Cardiac septum (tissue), 1 donor: ENCODE results near the gene PLOD3. TPM values are rescaled to one million over a fixed set of nuclear protein-coding genes. Genes with fewer than 3 reads are reported as not detected.

Source experiments
- DNase-seq: peaks from one replicate; pipeline ENCODE4 v3.0.0-alpha.2; 2020; ENCODE audit warnings: low spot score
- intact Hi-C: fragments of 100-400 bp; cut with DNase I; formaldehyde crosslinking; loops from one replicate; pipeline ENCODE4 v1.14.0; 2022
- microRNA-seq: library from miRNA; unstranded; fragments of <30 nt; microRNA quantifications from one replicate; pipeline ENCODE4 v1.2.0, GENCODE V29; 2020
- total RNA-seq: library from RNA; stranded (reverse); fragmentation: NEBNext Ultra II Directional; extraction: Animal tissue kit (Norgen Biotek cat#: 25700); gene quantifications from one replicate; pipeline ENCODE4 v1.2.1, GENCODE V29; 2021
- donor health status: DM: no; HTN: no; CAD: no.

The PLOD3 gene
- total RNA-seq, 1 donor from 2014 or later = 43.9 TPM

DNA sequence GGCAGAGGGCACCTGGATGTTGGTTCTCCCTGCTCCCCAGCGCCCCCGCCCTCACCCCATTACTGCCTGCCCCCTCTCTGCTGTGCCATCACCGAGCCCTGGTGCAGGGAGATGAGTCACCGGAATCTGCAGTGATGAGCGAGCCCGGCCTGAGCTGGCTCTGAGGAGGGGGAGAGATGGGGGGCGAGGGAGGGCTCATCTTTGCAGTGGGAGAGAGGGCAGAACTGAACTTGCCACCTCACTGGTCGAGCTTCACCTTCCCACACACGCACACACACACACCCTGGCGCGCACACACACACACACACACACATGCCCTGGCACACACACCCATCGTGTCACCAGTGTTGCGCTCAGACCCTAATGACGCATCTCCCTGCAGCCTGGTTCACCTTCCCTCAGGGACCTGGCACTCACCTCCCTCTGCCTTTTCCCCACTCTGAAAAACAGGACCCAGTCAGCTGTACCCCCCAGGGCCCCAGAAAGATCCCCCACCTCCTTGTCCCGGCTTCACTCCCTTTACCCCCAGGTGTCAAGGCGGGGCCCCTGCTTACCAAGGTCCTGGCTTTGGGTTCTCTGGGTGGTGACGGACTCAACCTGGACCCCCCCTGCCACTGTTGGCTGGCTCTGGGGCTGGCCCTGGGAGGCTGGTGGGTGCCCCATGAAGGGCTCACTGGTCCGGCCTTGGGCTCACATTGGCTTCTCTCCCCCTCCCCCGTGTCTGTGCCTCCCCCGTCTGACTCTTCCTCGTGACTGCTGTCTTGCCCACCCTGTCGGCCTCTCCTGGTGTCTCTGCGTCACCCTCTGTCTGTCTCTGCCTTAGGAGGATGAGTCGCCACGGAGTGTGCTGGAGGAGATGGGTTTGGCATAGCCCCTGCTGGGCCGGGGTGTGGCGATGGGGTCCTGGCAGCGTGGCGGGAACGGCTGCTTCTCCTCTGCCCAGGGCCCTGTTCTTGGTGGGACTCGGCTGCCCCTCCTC lies 57.4 kb downstream of the PLOD3 start:
- intact Hi-C loops = loop anchor here (10.0 kb wide), 1 partner anchor 265 kb away; the partner anchor contains the start of gene ACHE
- no peak for DNase-seq

- intact Hi-C loops = no loop called here
- DNase-seq = no peak
These were observed 60.4 kb downstream of the PLOD3 start for GRCh38 chr7:101156866-101157589.

DNA sequence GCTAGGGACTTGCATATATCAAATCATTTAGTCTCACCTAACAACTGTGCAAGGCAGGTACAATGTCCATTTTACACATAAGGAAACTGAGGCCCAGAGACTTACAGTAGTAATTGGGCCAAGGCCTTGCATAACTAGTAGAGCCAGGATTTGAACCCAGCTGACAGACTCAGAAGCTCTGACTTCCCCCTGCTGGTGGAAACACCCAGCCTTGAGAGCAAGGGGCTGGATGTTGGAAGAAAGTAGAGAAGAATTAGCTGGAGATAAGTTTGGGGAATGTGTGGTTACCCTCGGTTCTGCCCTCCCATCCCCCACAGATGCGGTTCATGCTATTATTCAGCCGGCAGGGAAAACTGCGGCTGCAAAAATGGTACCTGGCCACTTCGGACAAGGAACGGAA lies 61.1 kb downstream of the PLOD3 start:
- intact Hi-C loops = no loop called here
- DNase-seq = no peak

Small RNA genes lying within 50 kb of the gene (microRNA-seq; reads per million reads assigned to microRNA genes)
- not detected for gene MIR4653

Other genes starting within 250 kb of the PLOD3 start
- 0.19 TPM for gene MUC12, start 248.0 kb downstream of the PLOD3 start, total RNA-seq
- not detected for gene MUC17, start 197.5 kb downstream of the PLOD3 start, total RNA-seq
- gene TRIM56, start 132.1 kb downstream of the PLOD3 start, total RNA-seq = 16.6 TPM
- 27.2 TPM for gene SERPINE1, start 90.5 kb downstream of the PLOD3 start, total RNA-seq
- 12.1 TPM for gene AP1S1, start 63.1 kb downstream of the PLOD3 start, total RNA-seq
- 0.08 TPM for gene VGF, start 52.0 kb downstream of the PLOD3 start, total RNA-seq
- not detected for gene NAT16, start 37.3 kb downstream of the PLOD3 start, total RNA-seq
- gene MOGAT3, start 16.5 kb downstream of the PLOD3 start, total RNA-seq = not detected
- 50.1 TPM for gene ZNHIT1, start 584 bp upstream of the PLOD3 start, total RNA-seq
- 2.6 TPM for gene CLDN15, start 20.2 kb upstream of the PLOD3 start, total RNA-seq
- gene FIS1, start 27.5 kb upstream of the PLOD3 start, total RNA-seq = 284 TPM
- gene IFT22, start 104.2 kb upstream of the PLOD3 start, total RNA-seq = 24.7 TPM
- not detected for gene COL26A1, start 145.3 kb upstream of the PLOD3 start, total RNA-seq